Rectal smooth muscle tissue (tissue), 1 donor: ENCODE results near the gene GABRG3.

ENCODE experiments used
- H3K27ac ChIP-seq: one replicate; pipeline ENCODE4 v1.7.0; 2013; ENCODE audit warnings: low read depth, low read length, inconsistent platforms
- H3K27me3 ChIP-seq: one replicate; pipeline ENCODE4 v1.7.0; 2013; ENCODE audit warnings: low read length; ENCODE audit not compliant: control insufficient read depth, insufficient read depth
- H3K36me3 ChIP-seq: one replicate; pipeline ENCODE4 v1.7.0; 2013; ENCODE audit warnings: low read length; ENCODE audit not compliant: control insufficient read depth, insufficient read depth
- H3K4me1 ChIP-seq: one replicate; pipeline ENCODE4 v1.7.0; 2013; ENCODE audit warnings: low read length; ENCODE audit not compliant: control insufficient read depth, insufficient read depth
- H3K4me3 ChIP-seq: one replicate; pipeline ENCODE4 v1.7.0; 2013; ENCODE audit warnings: low read length
- H3K9ac ChIP-seq: one replicate; pipeline ENCODE4 v1.7.0; 2013; ENCODE audit warnings: low read length

GABRG3 gene

DNA sequence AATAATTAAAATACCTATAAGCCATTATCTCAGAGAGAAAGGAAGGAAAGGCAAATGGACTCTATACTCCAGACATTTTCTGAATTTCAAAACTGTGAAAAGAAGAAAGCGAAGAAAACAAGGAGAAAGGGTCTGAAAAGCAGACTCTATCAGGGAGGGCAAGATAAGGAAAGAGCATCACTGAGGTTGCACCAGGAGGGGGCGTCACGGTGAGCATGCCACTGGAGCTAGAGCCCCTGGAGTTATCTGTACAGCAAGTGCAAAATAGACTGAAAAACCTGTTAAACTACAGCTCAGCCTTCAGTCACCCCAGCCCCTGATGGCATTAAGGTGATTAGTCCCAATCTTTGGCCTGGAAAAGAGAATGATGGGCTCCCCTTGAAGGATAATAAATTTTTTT, 514.3 kb downstream of the GABRG3 start:
- no peak overlapping the region for H3K4me3 ChIP-seq
- H3K27me3 ChIP-seq = no peaks in the 10 kb centered on the region
- H3K9ac ChIP-seq = no peak overlapping the region
- no peak overlapping the region for H3K27ac ChIP-seq
- no peaks in the 10 kb centered on the region for H3K4me1 ChIP-seq
- no peaks in the 10 kb centered on the region for H3K36me3 ChIP-seq

DNA sequence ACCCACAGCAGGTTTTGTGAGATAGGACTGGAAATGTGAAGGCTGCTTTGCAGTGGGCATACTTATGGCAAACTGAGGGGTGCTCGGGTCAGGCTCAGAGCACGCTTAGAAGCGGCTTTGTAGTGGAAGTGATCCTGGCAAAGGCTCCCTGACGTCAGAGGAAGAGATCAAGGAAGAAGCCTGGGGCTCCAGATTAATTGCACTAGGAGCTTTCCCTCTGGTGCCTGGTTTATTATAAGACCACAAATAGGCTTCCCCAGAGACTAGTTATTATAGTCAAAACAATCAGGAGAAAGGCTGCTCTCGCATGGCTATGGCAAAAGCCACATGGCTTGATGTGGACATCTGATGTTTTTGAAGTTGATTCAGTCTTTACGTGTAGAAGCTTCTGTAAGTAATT, 515.1 kb downstream of the GABRG3 start:
- Histone ChIP-seq H3K27ac (no peak overlapping the region), H3K36me3 (no peaks in the 10 kb centered on the region), H3K9ac (no peak overlapping the region), H3K4me1 (no peaks in the 10 kb centered on the region), H3K27me3 (no peaks in the 10 kb centered on the region), H3K4me3 (no peak overlapping the region)

DNA sequence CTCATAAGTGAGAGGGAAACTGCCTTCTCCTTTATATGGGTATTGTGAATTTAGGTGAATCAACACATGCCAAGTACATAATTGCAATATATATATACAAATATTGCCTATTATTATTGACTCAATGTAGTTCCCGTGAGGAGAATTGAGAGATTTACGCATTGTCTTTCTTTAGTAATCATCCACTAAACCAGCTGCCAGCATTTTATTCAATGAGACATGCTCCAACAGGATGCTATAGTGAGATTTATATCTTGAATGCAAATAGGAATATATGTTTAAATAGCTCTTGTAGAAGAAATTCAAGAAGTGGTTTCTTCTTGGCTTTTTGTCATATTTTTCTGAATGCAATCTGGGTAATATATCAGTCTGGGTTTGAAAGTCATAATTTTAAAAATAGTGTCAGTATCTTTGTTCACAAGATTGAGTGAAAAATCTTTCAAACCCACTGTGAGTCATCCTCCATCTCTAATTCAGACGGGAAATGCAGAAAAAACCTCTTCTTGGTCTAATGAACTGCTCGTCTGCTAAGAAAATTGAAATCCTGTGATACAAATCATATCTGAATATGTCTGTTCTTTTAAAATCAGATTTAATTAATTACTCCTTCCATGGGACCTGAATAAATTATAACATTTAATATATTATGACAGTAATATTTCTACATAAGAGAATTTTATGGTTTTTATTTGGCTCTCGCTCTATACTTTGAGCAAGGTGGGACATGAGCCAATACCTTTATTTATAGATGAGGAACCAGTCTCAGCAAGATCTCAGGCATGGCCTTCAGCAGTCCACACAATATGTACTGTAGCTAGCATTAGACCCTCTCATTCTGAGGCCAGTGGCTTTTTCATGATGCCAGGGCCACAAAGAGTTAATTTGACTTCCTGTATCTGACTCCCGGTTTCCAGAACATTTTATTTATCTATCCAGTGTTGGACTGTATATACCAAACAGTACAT, 516.0 kb downstream of the GABRG3 start:
- Histone ChIP-seq H3K4me1 (no peaks in the 10 kb centered on the region), H3K27ac (no peak overlapping the region), H3K27me3 (no peaks in the 10 kb centered on the region), H3K4me3 (no peak overlapping the region), H3K9ac (no peak overlapping the region), H3K36me3 (no peaks in the 10 kb centered on the region)

DNA sequence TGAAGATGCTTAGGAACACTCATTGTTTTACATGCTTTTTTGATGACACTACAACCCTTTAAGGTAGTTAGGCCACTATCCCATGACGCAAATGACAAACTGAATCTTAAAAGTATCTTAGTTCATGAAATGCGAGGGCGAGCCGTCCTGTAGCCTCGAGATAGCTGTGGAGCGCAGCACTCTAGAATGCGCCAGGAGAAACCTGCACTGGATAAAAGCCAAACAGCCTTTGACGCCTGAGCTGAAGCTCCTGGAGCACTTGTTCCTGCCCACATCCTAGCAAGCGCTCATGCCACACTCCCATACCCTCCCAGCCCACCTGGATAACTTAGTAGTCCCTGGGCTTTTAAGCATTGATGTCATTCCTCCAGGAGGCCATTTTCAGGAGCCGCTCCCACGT, 516.9 kb downstream of the GABRG3 start:
- Histone ChIP-seq H3K9ac (no peak overlapping the region), H3K36me3 (no peaks in the 10 kb centered on the region), H3K4me3 (no peak overlapping the region), H3K27me3 (no peaks in the 10 kb centered on the region), H3K4me1 (no peaks in the 10 kb centered on the region), H3K27ac (no peak overlapping the region)

DNA sequence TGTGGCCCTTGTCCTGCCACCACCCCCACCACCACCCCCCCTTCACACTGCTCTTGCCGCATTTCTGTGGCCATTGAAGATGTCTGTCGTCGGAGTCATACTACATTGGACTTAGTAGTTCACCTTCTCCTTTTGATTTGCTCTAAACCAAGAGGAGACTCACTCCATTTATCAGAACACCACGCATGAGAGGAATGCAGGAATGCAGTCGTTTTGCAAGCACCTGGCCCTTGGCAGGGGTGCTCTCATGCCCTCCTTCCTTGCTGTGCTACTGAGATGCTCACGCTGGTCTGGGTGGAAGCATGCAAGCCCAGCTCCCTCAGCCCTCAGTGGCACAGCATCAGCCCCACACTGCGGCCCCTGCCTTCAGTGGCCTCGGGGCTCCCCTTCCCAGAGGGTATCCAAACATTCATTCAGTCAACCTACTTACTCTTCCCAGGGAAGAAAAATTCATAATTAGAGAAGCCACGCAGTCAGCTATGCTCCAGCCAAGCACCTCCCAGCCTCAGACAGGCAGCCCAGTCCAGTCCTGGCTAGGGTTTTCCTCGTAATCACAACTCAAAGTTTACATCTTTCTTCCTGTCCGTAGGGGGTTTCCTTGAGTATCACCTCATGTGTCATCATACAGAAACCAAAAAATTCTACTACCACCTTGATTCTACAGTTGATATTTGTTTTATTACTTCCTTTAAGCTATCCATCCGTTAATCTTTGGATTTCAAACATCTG, 520.0 kb downstream of the GABRG3 start:
- Histone ChIP-seq H3K27ac (no peak overlapping the region), H3K9ac (no peak overlapping the region), H3K27me3 (no peaks in the 10 kb centered on the region)

GRCh38 chr15:27491666-27492621, 521.0 kb downstream of the GABRG3 start:
- Histone ChIP-seq H3K4me3 (no peak overlapping the region), H3K27me3 (no peaks in the 10 kb centered on the region), H3K4me1 (no peaks in the 10 kb centered on the region), H3K36me3 (no peaks in the 10 kb centered on the region), H3K27ac (no peak overlapping the region), H3K9ac (no peak overlapping the region)

More for the DNA sequence above, 520.0 kb downstream of the GABRG3 start:
- H3K4me3 ChIP-seq = no peak overlapping the region
- H3K4me1 ChIP-seq = no peaks in the 10 kb centered on the region
- no peaks in the 10 kb centered on the region for H3K36me3 ChIP-seq

GRCh38 chr15:27495963-27496459, 525.0 kb downstream of the GABRG3 start:
- no peak overlapping the region for H3K27ac ChIP-seq
- H3K4me1 ChIP-seq = no peaks in the 10 kb centered on the region
- H3K27me3 ChIP-seq = no peaks in the 10 kb centered on the region
- no peaks in the 10 kb centered on the region for H3K36me3 ChIP-seq
- no peak overlapping the region for H3K4me3 ChIP-seq
- no peak overlapping the region for H3K9ac ChIP-seq

DNA sequence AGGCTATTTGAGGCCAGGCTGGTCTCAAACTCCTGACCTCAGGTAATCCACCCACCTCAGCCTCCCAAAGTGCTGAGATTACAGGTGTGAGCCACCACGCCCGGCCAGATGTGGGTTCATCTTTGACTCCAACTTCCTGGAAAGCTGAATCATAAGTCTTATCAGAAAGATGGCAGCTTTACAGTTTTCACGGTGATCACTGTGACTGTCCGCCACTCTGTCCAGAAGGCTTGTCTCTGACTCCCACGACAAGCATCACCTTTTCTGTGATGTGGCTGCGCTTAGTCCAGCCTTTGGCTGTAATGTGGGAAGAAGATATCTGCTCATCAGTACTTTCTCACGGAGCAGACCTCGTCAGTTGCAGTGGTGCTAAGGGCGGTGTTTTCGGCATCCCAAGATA, 527.7 kb downstream of the GABRG3 start:
- Histone ChIP-seq H3K4me1 (no peaks in the 10 kb centered on the region), H3K27me3 (no peaks in the 10 kb centered on the region), H3K4me3 (no peak overlapping the region), H3K27ac (no peak overlapping the region), H3K9ac (no peak overlapping the region), H3K36me3 (no peaks in the 10 kb centered on the region)

- Histone ChIP-seq H3K4me3 (no peak overlapping the region), H3K27me3 (no peaks in the 10 kb centered on the region), H3K4me1 (no peaks in the 10 kb centered on the region), H3K36me3 (no peaks in the 10 kb centered on the region), H3K9ac (no peak overlapping the region), H3K27ac (no peak overlapping the region)
Measured at GRCh38 chr15:27499191-27499590, 528.2 kb downstream of the GABRG3 start.

DNA sequence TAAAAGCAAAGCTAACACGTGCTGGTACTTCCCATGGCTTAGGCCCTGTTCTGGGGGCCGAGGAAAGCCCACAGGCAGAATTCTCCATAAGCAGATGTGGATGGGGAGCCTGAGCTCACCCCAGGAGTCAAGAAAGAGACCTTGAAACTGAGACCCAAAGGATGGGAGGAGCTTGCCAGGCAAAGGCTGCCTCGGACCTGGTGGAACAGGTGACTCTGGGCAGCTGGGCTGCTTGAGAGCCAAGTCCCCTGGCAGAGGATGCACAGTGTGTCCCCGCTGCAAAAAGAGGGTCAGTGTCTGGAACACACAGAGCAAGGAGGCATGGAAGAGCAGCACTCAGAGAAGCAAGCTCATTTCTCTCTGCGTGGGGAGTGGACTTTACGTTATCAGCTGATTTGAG, 528.7 kb downstream of the GABRG3 start:
- Histone ChIP-seq H3K36me3 (no peaks in the 10 kb centered on the region), H3K9ac (no peak overlapping the region), H3K4me1 (no peaks in the 10 kb centered on the region), H3K4me3 (no peak overlapping the region), H3K27ac (no peak overlapping the region), H3K27me3 (no peaks in the 10 kb centered on the region)

- H3K27me3 ChIP-seq = no peaks in the 10 kb centered on the region
- no peaks in the 10 kb centered on the region for H3K4me1 ChIP-seq
- H3K9ac ChIP-seq = no peak overlapping the region
- no peaks in the 10 kb centered on the region for H3K36me3 ChIP-seq
- no peak overlapping the region for H3K4me3 ChIP-seq
- H3K27ac ChIP-seq = no peak overlapping the region
Measured at GRCh38 chr15:27500206-27500605, 529.2 kb downstream of the GABRG3 start.

- no peaks in the 10 kb centered on the region for H3K27me3 ChIP-seq
- no peak overlapping the region for H3K9ac ChIP-seq
- H3K4me3 ChIP-seq = no peak overlapping the region
- no peaks in the 10 kb centered on the region for H3K36me3 ChIP-seq
- no peak overlapping the region for H3K27ac ChIP-seq
- no peaks in the 10 kb centered on the region for H3K4me1 ChIP-seq
Measured at GRCh38 chr15:27506752-27507151, 535.8 kb downstream of the GABRG3 start.
